ENCODE data around the gene SFTA2. TPM values are rescaled to one million over a fixed set of nuclear protein-coding genes. Genes with fewer than 3 reads are reported as not detected.

The SFTA2 gene
- total RNA-seq, 2 experiments from 2014 or later = not detected

DNA sequence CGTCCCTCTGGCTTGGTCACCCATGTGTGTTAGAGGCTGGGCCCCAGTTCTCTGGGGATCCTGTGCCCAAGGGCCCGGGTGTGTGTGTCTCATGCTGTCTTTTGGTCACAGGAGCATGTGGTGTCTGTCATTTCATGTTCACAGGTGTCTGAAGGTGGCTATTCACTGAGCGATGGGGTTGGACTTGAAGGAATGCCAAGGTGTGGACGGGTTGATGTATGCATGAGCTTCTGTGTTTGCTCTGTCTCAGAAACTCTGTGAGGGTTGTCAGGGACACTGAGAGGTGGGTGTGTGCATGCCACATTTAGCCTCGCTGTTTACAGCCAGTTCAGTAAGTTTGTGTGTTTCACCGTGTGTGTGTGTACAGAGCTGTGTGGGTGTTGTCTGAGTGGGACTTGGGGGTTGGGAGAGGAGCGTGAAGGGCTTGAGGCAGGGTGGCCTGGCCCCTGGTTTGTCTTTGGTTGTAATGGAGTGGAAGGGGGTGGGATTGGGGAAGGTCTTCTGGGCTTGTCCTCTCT is 46.4 kb downstream of the SFTA2 start:
- TF ChIP-seq EZH2phosphoT487 (IDR thresholded peaks at IDR 0.05; ENCODE audit: borderline replicate concordance, low read depth, low read length) = no peak
- TF ChIP-seq, protein P1, sequence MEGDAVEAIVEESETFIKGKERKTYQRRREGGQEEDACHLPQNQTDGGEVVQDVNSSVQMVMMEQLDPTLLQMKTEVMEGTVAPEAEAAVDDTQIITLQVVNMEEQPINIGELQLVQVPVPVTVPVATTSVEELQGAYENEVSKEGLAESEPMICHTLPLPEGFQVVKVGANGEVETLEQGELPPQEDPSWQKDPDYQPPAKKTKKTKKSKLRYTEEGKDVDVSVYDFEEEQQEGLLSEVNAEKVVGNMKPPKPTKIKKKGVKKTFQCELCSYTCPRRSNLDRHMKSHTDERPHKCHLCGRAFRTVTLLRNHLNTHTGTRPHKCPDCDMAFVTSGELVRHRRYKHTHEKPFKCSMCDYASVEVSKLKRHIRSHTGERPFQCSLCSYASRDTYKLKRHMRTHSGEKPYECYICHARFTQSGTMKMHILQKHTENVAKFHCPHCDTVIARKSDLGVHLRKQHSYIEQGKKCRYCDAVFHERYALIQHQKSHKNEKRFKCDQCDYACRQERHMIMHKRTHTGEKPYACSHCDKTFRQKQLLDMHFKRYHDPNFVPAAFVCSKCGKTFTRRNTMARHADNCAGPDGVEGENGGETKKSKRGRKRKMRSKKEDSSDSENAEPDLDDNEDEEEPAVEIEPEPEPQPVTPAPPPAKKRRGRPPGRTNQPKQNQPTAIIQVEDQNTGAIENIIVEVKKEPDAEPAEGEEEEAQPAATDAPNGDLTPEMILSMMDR (conservative IDR thresholded peaks at IDR 0.05; ENCODE audit: low read length) = no peak
- H3K4me3 ChIP-seq (ENCODE audit: low read depth, low read length, poor library complexity, severe bottlenecking) = peak overlapping the region; percentile 68
- intact Hi-C loops (cut with micrococcal nuclease; ENCODE audit: unreplicated experiment) = loop anchor here (2.0 to 10.0 kb wide), 2 partner anchors 29 to 211 kb away; partner anchors contain the start of genes DHX16 and VARS2
- no peak overlapping the region for H2AFZ ChIP-seq (ENCODE audit: low read length)
- ChIA-PET POLR2A (interaction anchor here (0.6 kb wide), 1 partner anchor 37 kb away, joined by 3 read pairs; no protein-coding TSS in a partner anchor), CTCF (ENCODE audit: unreplicated experiment) (interaction anchor here (0.9 kb wide), 1 partner anchor 11 kb away, joined by 3 read pairs; no protein-coding TSS in a partner anchor)
- no peaks in the 10 kb centered on the region for H3K79me2 ChIP-seq (ENCODE audit: insufficient read depth, low read depth, low read length)
- 0 out of 2 replicates have a peak, but pooled peaks cover 3% of the 10 kb centered on the region for H3K36me3 ChIP-seq (ENCODE audit: insufficient read depth, low read length)
- no peak overlapping the region for H3K27ac ChIP-seq (ENCODE audit: low read depth, low read length, poor library complexity, severe bottlenecking)
- no peaks in the 10 kb centered on the region for H4K20me1 ChIP-seq (ENCODE audit: insufficient read depth, low read length)
- no peak for DNase-seq (ENCODE audit: low spot score)
- no peaks in the 10 kb centered on the region for H3K9me2 ChIP-seq (ENCODE audit: insufficient read depth, low read length)
- H3K4me2 ChIP-seq (ENCODE audit: low read length) = peak overlapping the region; percentile 75
- BruUV-seq (replicated peaks) = no TSS peak
- H3K9me3 ChIP-seq (ENCODE audit: low read length) = no peaks in the 10 kb centered on the region
- peaks cover 53% of the 10 kb centered on the region for H3K4me1 ChIP-seq (ENCODE audit: insufficient read depth, low read length, poor library complexity, severe bottlenecking)

DNA sequence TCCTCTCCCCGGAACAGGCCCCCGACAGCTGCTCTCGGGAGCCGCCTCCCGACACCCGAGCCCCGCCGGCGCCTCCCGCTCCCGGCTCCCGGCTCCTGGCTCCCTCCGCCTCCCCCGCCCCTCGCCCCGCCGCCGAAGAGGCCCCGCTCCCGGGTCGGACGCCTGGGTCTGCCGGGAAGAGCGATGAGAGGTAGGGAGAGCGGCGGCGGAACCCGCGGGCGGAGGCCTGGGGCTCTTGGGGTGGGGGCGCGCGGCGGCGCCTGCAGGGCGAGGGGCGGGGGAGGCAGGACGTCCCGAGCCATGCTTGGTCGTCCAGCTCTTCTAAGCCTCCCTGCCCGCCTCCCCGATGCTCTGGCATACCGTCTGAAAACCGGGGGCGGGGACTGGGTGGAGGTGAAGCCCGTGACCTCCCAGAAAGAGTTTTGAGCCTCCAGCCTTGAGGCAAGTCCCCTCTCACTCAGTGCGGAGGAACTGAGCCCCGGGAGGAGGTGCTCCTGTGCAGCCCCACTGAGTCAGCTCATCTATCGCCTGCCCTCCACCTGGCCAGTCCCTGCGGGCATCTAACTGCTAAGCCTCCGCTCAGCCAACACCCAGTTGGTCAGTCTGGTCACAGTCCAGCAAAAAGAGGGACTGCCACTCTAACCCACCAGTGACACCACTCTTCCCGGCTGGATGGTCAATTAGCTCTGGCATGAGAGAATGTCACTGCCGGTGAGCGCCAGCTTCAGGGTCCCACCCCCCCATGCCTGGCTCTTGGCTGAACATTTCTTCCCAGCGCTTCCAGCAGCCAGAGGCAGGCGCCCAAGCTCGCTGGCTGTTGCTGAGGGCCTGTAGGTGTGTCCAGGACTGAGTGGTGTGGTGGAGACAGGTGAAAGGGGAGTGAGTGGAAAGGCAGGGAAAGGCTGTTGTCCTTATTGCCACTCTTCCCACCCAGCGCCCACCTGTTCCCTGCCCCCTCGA is 47.2 kb downstream of the SFTA2 start:
- Histone ChIP-seq H3K4me2 (ENCODE audit: low read length) (peak overlapping the region; percentile 75), H3K36me3 (ENCODE audit: insufficient read depth, low read length) (no peaks in the 10 kb centered on the region), H3K79me2 (ENCODE audit: insufficient read depth, low read depth, low read length) (no peaks in the 10 kb centered on the region), H3K4me3 (ENCODE audit: low read depth, low read length, poor library complexity, severe bottlenecking) (peak overlapping the region; percentile 68), H4K20me1 (ENCODE audit: insufficient read depth, low read length) (no peaks in the 10 kb centered on the region), H2AFZ (ENCODE audit: low read length) (peak overlapping the region; percentile 40; the same call in 1 of the 2 replicates), H3K9me2 (ENCODE audit: insufficient read depth, low read length) (no peaks in the 10 kb centered on the region), H3K27ac (ENCODE audit: low read depth, low read length, poor library complexity, severe bottlenecking) (peak overlapping the region; percentile 85), H3K9me3 (ENCODE audit: low read length) (no peaks in the 10 kb centered on the region), H3K4me1 (ENCODE audit: insufficient read depth, low read length, poor library complexity, severe bottlenecking) (peaks cover 53% of the 10 kb centered on the region)
- intact Hi-C loops (cut with micrococcal nuclease; ENCODE audit: unreplicated experiment) = loop anchor here (2.0 to 10.0 kb wide), 2 partner anchors 30 to 210 kb away; partner anchors contain the start of genes DHX16 and VARS2
- peak; percentile 65 for DNase-seq (ENCODE audit: low spot score)
- BruUV-seq (replicated peaks) = no TSS peak
- ChIA-PET CTCF (ENCODE audit: unreplicated experiment) (interaction anchor here (0.6 kb wide), 1 partner anchor 11 kb away, joined by 3 read pairs; no protein-coding TSS in a partner anchor), POLR2A (interaction anchor here (0.5 to 1.1 kb wide), 4 partner anchors 36 to 203 kb away, joined by 3 to 4 read pairs (median 3); no protein-coding TSS in a partner anchor)
- TF ChIP-seq, protein P1 (conservative IDR thresholded peaks at IDR 0.05; ENCODE audit: low read length) = 0 out of 2 replicates have a peak, but pooled peaks have one; percentile 19
- TF ChIP-seq EZH2phosphoT487 (IDR thresholded peaks at IDR 0.05; ENCODE audit: borderline replicate concordance, low read depth, low read length) = no peak

Measured in OCI-LY7 (cell line).